Smooth muscle cell (in vitro differentiated cells): ENCODE results near the gene GRK3. TPM values are rescaled to one million over a fixed set of nuclear protein-coding genes. Genes with fewer than 3 reads are reported as not detected.

ENCODE experiments used
- DNase-seq: peaks from one replicate; lab custom pipeline; 2025; ENCODE audit not compliant: unreplicated experiment; lab: John Stamatoyannopoulos, UW
- H2AFZ ChIP-seq: fragments of 200-600 bp; sonication (generic); 2 replicates; pipeline ENCODE4 v1.6.0; 2016; ENCODE audit warnings: antibody characterized with exemption, low read depth, mild to moderate bottlenecking
- H3F3A ChIP-seq: fragments of 200-600 bp; sonication (generic); 2 replicates; pipeline ENCODE4 v1.6.0; 2017; ENCODE audit warnings: antibody characterized with exemption, low read depth
- H3K27ac ChIP-seq: fragments of 200-600 bp; sonication (generic); 2 replicates; pipeline ENCODE4 v1.5.1; 2016; ENCODE audit warnings: low read depth, mild to moderate bottlenecking
- H3K27me3 ChIP-seq: fragments of 200-600 bp; sonication (generic); 2 replicates; pipeline ENCODE4 v1.6.1; 2016; ENCODE audit warnings: low read depth, mild to moderate bottlenecking
- H3K36me3 ChIP-seq: fragments of 200-600 bp; sonication (generic); 2 replicates; pipeline ENCODE4 v1.5.1; 2016; ENCODE audit warnings: low read depth
- H3K4me1 ChIP-seq: fragments of 200-600 bp; sonication (generic); 2 replicates; pipeline ENCODE4 v1.5.1; 2016; ENCODE audit warnings: low read depth
- H3K4me2 ChIP-seq: fragments of 200-600 bp; sonication (generic); 2 replicates; pipeline ENCODE4 v1.6.0; 2016; ENCODE audit warnings: mild to moderate bottlenecking
- H3K4me3 ChIP-seq: fragments of 200-600 bp; sonication (generic); 2 replicates; pipeline ENCODE4 v1.5.1; 2016; ENCODE audit warnings: mild to moderate bottlenecking
- H3K79me2 ChIP-seq: fragments of 200-600 bp; sonication (generic); 2 replicates; pipeline ENCODE4 v1.6.0; 2016; ENCODE audit warnings: low read depth, mild to moderate bottlenecking
- H3K9ac ChIP-seq: fragments of 200-600 bp; sonication (generic); 2 replicates; pipeline ENCODE4 v1.6.0; 2016; ENCODE audit warnings: low read depth
- H3K9me3 ChIP-seq: fragments of 200-600 bp; sonication (generic); replicated peaks from 2 replicates; pipeline ENCODE4 v1.5.1; 2016; ENCODE audit warnings: low read depth
- H4K20me1 ChIP-seq: fragments of 200-600 bp; sonication (generic); 2 replicates; pipeline ENCODE4 v1.6.0; 2016; ENCODE audit warnings: low read depth
- CTCF ChIP-seq: fragments of 200-600 bp; sonication (generic); IDR thresholded peaks from 2 replicates; pipeline ENCODE4 v1.5.1; 2017; ENCODE audit warnings: borderline replicate concordance, mild to moderate bottlenecking, antibody characterized with exemption; ENCODE audit not compliant: insufficient read depth, poor library complexity, severe bottlenecking
- WGBS: methylation state at CpG from one replicate; pipeline ENCODE4 v1.1.7; 2016; ENCODE audit warnings: low lambda C conversion rate; 5-methylcytosine and 5-hydroxymethylcytosine counted together
- polyA plus RNA-seq: library from polyadenylated mRNA; unstranded; fragments of >200 nt; fragmentation: Nextera tagmentation; extraction: Ambion mirVana; gene quantifications from 2 replicates; pipeline ENCODE4 v1.2.1, GENCODE V29; 2016
- total RNA-seq: library from RNA; depleted of rRNA; stranded (reverse); fragments of >200 nt; gene quantifications from 2 replicates; pipeline ENCODE4 v1.2.3, GENCODE V29; 2014

GRK3 gene
- total and polyA plus RNA-seq, 2 experiments from 2014 or later = 1.0 to 4.6 TPM

- no peaks in the 10 kb centered on the region for H3K79me2 ChIP-seq
- H3K36me3 ChIP-seq = no peaks in the 10 kb centered on the region
- H3K27me3 ChIP-seq = no peaks in the 10 kb centered on the region
- H4K20me1 ChIP-seq = no peaks in the 10 kb centered on the region
- no peak overlapping the region for H3K4me2 ChIP-seq
- H3F3A ChIP-seq = no peaks in the 10 kb centered on the region
- TF ChIP-seq CTCF = no peak
- no peaks in the 10 kb centered on the region for H3K9me3 ChIP-seq
- H2AFZ ChIP-seq = no peak overlapping the region
- 96% methylated on average over 2 of the region's 2 CpGs for WGBS
- DNase-seq = no peak
- no peak overlapping the region for H3K27ac ChIP-seq
- no peak overlapping the region for H3K4me3 ChIP-seq
- H3K4me1 ChIP-seq = no peaks in the 10 kb centered on the region
- no peak overlapping the region for H3K9ac ChIP-seq
These were observed 94.9 kb downstream of the GRK3 start for GRCh38 chr22:25659413-25659812.

GRCh38 chr22:25660336-25660735, 95.9 kb downstream of the GRK3 start:
- H3K4me1 ChIP-seq = no peaks in the 10 kb centered on the region
- H3K27me3 ChIP-seq = no peaks in the 10 kb centered on the region
- H3K9me3 ChIP-seq = no peaks in the 10 kb centered on the region
- no peak for DNase-seq
- H4K20me1 ChIP-seq = no peaks in the 10 kb centered on the region
- H3K27ac ChIP-seq = no peak overlapping the region
- TF ChIP-seq CTCF = no peak
- no peak overlapping the region for H3K4me3 ChIP-seq
- H3F3A ChIP-seq = no peaks in the 10 kb centered on the region
- no peaks in the 10 kb centered on the region for H3K79me2 ChIP-seq
- H3K36me3 ChIP-seq = no peaks in the 10 kb centered on the region
- no peak overlapping the region for H2AFZ ChIP-seq
- no peak overlapping the region for H3K4me2 ChIP-seq
- no peak overlapping the region for H3K9ac ChIP-seq
- 92% methylated on average over 3 of the region's 3 CpGs for WGBS

GRCh38 chr22:25661073-25661472, 96.6 kb downstream of the GRK3 start:
- H3K27ac ChIP-seq = no peak overlapping the region
- H3K4me2 ChIP-seq = no peak overlapping the region
- H4K20me1 ChIP-seq = no peaks in the 10 kb centered on the region
- no peak overlapping the region for H2AFZ ChIP-seq
- H3K4me1 ChIP-seq = no peaks in the 10 kb centered on the region
- DNase-seq = no peak
- no peaks in the 10 kb centered on the region for H3K79me2 ChIP-seq
- no peaks in the 10 kb centered on the region for H3K27me3 ChIP-seq
- WGBS = 79% methylated on average over 2 of the region's 2 CpGs
- TF ChIP-seq CTCF = no peak
- no peak overlapping the region for H3K9ac ChIP-seq
- H3F3A ChIP-seq = no peaks in the 10 kb centered on the region
- H3K36me3 ChIP-seq = no peaks in the 10 kb centered on the region
- H3K4me3 ChIP-seq = no peak overlapping the region
- no peaks in the 10 kb centered on the region for H3K9me3 ChIP-seq

- TF ChIP-seq CTCF = no peak
- Histone ChIP-seq H3K79me2 (no peaks in the 10 kb centered on the region), H3K4me3 (no peak overlapping the region), H2AFZ (no peak overlapping the region), H3K36me3 (no peaks in the 10 kb centered on the region), H3F3A (no peaks in the 10 kb centered on the region), H3K9me3 (no peaks in the 10 kb centered on the region), H3K9ac (no peak overlapping the region), H4K20me1 (no peaks in the 10 kb centered on the region), H3K4me1 (no peaks in the 10 kb centered on the region), H3K27me3 (no peaks in the 10 kb centered on the region), H3K27ac (no peak overlapping the region), H3K4me2 (no peak overlapping the region)
- WGBS = 82% methylated on average over 4 of the region's 4 CpGs
- no peak for DNase-seq
These were observed 99.2 kb downstream of the GRK3 start for GRCh38 chr22:25663654-25664053.
